ENCODE results near the gene HNF1A. TPM values are rescaled to one million over a fixed set of nuclear protein-coding genes. Genes with fewer than 3 reads are reported as not detected.

HNF1A gene
- total and polyA plus RNA-seq, 4 donors: 8.2 to 19.8 (median 10.6) TPM

DNA sequence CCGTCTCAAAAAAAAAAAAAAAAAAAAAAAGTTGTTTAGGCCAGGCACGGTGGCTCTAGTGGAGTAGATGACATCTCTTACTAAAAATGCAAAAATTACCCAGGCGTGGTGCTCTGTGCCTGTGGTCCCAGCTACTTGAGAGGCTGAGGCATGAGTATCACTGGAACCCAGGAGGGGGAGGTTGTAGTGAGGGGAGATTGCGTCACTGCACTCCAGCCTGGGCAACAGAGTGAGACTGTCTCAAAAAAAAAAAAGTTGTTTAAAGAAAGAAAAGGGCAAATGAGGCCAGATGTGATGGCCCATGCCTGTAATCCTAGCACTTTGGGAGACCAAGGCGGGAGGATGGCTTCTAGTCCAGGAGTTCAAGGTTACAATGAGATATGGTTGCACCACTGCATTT, 37.5 kb upstream of the HNF1A start:
- H3K4me1 ChIP-seq (ENCODE audit: control insufficient read depth in 4 of 4, insufficient read depth in 4 of 4, low read length in 3 of 4): peaks cover 0 to 2% (median 0%) of the 10 kb centered on the region in 4 donors
- H3K27ac ChIP-seq (ENCODE audit: low read depth in 1 of 2, low read length in 2 of 2): no peak overlapping the region
- H3K9ac ChIP-seq (ENCODE audit: low read depth in 1 of 2, low read length in 2 of 2): no peak overlapping the region
- no peaks in the 10 kb centered on the region for H3K9me3 ChIP-seq (ENCODE audit: control insufficient read depth in 4 of 4, low read length in 3 of 4)
- TF ChIP-seq ATF3 (IDR thresholded peaks at IDR 0.05): no peak
- no peak for TF ChIP-seq MAX (IDR thresholded peaks at IDR 0.05)
- no peak for TF ChIP-seq EGR1 (IDR thresholded peaks at IDR 0.05; ENCODE audit: low read depth in 2 of 2)
- TF ChIP-seq JUND (IDR thresholded peaks at IDR 0.05): no peak
- no peak for TF ChIP-seq CTCF (IDR thresholded peaks at IDR 0.05; ENCODE audit: low read depth, low read length, missing input control)
- no peaks in the 10 kb centered on the region for H3K36me3 ChIP-seq (ENCODE audit: control insufficient read depth in 4 of 4, insufficient read depth in 3 of 4, low read depth in 1 of 4, low read length in 3 of 4)
- no peak for DNase-seq (ENCODE audit: low spot score)
- WGBS: 86% methylated on average over 5 of the region's 5 CpGs
- no peak overlapping the region for H3K4me3 ChIP-seq (ENCODE audit: low read depth in 1 of 3, low read length in 3 of 3)
- H3K27me3 ChIP-seq (ENCODE audit: control insufficient read depth in 4 of 4, insufficient read depth in 4 of 4, low read length in 3 of 4): no peaks in the 10 kb centered on the region

DNA sequence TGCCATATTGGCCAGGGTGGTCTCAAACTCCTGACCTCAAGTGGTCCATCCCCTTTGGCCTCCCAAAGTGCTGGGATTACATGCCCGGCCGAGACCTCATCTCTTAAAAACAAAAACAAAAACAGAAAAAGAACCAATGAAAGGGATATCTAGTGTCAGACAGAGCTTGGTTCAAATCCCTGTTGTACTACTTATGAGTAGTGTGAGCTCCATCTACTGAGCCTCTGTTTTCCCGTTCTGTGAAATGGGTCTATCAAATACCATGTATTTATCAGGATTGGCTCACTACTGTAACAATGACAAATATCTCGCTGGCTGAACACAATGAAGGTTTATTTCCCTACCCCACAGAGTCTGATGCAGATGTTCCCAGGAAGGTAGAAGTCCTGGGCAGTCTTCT, 36.9 kb upstream of the HNF1A start:
- Histone ChIP-seq H3K9me3 (ENCODE audit: control insufficient read depth in 4 of 4, low read length in 3 of 4) (no peaks in the 10 kb centered on the region), H3K27ac (ENCODE audit: low read depth in 1 of 2, low read length in 2 of 2) (no peak overlapping the region), H3K9ac (ENCODE audit: low read depth in 1 of 2, low read length in 2 of 2) (no peak overlapping the region), H3K27me3 (ENCODE audit: control insufficient read depth in 4 of 4, insufficient read depth in 4 of 4, low read length in 3 of 4) (no peaks in the 10 kb centered on the region), H3K4me1 (ENCODE audit: control insufficient read depth in 4 of 4, insufficient read depth in 4 of 4, low read length in 3 of 4) (peaks cover 0 to 2% (median 0%) of the 10 kb centered on the region in 4 donors), H3K4me3 (ENCODE audit: low read depth in 1 of 3, low read length in 3 of 3) (no peak overlapping the region), H3K36me3 (ENCODE audit: control insufficient read depth in 4 of 4, insufficient read depth in 3 of 4, low read depth in 1 of 4, low read length in 3 of 4) (no peaks in the 10 kb centered on the region)
- 96% methylated on average over 4 of the region's 4 CpGs for WGBS
- TF ChIP-seq EGR1 (IDR thresholded peaks at IDR 0.05; ENCODE audit: low read depth in 2 of 2) (no peak), RAD21 (IDR thresholded peaks at IDR 0.05) (no peak), CTCF (IDR thresholded peaks at IDR 0.05; ENCODE audit: low read depth, low read length, missing input control) (no peak), HNF4A (conservative IDR thresholded peaks at IDR 0.05) (no peak), ATF3 (IDR thresholded peaks at IDR 0.05) (no peak), RXRA (IDR thresholded peaks at IDR 0.05) (no peak), MAX (IDR thresholded peaks at IDR 0.05) (no peak), HNF4G (IDR thresholded peaks at IDR 0.05) (no peak)
- TF ChIP-seq, protein P1, sequence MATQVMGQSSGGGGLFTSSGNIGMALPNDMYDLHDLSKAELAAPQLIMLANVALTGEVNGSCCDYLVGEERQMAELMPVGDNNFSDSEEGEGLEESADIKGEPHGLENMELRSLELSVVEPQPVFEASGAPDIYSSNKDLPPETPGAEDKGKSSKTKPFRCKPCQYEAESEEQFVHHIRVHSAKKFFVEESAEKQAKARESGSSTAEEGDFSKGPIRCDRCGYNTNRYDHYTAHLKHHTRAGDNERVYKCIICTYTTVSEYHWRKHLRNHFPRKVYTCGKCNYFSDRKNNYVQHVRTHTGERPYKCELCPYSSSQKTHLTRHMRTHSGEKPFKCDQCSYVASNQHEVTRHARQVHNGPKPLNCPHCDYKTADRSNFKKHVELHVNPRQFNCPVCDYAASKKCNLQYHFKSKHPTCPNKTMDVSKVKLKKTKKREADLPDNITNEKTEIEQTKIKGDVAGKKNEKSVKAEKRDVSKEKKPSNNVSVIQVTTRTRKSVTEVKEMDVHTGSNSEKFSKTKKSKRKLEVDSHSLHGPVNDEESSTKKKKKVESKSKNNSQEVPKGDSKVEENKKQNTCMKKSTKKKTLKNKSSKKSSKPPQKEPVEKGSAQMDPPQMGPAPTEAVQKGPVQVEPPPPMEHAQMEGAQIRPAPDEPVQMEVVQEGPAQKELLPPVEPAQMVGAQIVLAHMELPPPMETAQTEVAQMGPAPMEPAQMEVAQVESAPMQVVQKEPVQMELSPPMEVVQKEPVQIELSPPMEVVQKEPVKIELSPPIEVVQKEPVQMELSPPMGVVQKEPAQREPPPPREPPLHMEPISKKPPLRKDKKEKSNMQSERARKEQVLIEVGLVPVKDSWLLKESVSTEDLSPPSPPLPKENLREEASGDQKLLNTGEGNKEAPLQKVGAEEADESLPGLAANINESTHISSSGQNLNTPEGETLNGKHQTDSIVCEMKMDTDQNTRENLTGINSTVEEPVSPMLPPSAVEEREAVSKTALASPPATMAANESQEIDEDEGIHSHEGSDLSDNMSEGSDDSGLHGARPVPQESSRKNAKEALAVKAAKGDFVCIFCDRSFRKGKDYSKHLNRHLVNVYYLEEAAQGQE (IDR thresholded peaks at IDR 0.05): no peak
- TF ChIP-seq, protein P2, sequence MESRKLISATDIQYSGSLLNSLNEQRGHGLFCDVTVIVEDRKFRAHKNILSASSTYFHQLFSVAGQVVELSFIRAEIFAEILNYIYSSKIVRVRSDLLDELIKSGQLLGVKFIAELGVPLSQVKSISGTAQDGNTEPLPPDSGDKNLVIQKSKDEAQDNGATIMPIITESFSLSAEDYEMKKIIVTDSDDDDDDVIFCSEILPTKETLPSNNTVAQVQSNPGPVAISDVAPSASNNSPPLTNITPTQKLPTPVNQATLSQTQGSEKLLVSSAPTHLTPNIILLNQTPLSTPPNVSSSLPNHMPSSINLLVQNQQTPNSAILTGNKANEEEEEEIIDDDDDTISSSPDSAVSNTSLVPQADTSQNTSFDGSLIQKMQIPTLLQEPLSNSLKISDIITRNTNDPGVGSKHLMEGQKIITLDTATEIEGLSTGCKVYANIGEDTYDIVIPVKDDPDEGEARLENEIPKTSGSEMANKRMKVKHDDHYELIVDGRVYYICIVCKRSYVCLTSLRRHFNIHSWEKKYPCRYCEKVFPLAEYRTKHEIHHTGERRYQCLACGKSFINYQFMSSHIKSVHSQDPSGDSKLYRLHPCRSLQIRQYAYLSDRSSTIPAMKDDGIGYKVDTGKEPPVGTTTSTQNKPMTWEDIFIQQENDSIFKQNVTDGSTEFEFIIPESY (IDR thresholded peaks at IDR 0.05): no peak
- no peak for DNase-seq (ENCODE audit: low spot score)
